DND-41 (cell line): ENCODE measurements around the gene ALAS2.

Experiments
- CTCF ChIP-seq: IDR thresholded peaks from 2 replicates; pipeline ENCODE4 v1.5.1; 2012; ENCODE audit warnings: borderline replicate concordance, low read length, moderate library complexity, mild to moderate bottlenecking; ENCODE audit not compliant: poor library complexity, severe bottlenecking; ENCODE audit errors: extremely low read depth
- EZH2 ChIP-seq: IDR thresholded peaks from 3 replicates; pipeline ENCODE4 v1.6.1; 2012; ENCODE audit warnings: borderline replicate concordance, low read depth, mild to moderate bottlenecking, moderate library complexity, low read length, inconsistent platforms; ENCODE audit not compliant: severe bottlenecking

- no peak for TF ChIP-seq CTCF
- no peak for TF ChIP-seq EZH2
Measured at GRCh38 chrX:54995621-54996020, 35.2 kb downstream of the ALAS2 start.
